HG02623 (cell line): ENCODE results near the gene PARS2.

Experiments used
- ATAC-seq: cut with Tn5 transposase; IDR thresholded peaks from one replicate; pipeline ENCODE4 v1.9.1; 2021; ENCODE audit warnings: moderate library complexity; ENCODE audit not compliant: unreplicated experiment

PARS2 gene

DNA sequence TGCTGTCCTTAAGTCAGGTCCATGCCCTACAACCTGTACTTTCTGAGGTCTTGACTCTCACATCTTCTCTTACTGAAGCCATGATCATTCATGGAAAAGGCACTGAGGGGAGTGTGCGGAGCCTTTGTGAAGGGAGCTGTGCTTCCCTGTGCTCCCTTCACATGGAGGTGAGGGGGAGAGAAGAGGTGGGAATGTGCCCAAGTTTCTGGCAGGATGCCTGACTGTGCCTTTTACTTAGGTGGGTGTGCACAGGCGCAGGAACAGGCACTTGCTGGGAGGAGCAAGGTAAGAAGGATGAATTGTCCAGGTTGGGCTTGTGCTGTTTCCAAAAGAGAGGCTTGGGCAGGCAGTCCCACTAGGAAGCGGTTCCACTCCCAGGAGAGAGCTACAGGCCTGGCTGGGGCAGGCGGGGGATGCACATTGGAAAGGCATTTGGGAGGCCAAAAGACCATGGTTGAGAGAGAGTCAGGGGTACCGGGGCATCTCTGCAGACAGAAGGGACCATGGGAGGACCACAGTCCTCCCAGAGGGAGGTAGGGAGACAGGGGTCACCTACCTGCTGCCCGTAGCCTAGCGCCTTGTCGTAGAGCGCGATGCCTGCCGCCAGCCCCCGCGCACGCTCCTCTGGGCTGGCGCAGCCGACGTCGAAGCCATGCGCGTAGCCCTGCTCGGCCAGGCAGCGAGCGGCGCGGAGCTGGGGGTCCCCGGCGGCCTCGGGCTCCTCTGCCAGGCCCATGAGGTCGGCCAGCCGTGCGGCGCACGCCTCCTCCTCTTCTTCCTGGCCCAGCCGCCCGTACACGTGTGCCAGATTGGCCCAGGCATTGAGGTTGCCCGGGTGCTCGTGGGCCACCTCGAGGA is 35.9 kb upstream of the PARS2 start:
- ATAC-seq: no peak

- ATAC-seq: peak; percentile 34
Measured at GRCh38 chr1:54798769-54799641, 34.7 kb upstream of the PARS2 start.

- no peak for ATAC-seq
Measured at GRCh38 chr1:54798206-54798605, 33.9 kb upstream of the PARS2 start.

- ATAC-seq: no peak
Measured at GRCh38 chr1:54796902-54797301, 32.6 kb upstream of the PARS2 start.

DNA sequence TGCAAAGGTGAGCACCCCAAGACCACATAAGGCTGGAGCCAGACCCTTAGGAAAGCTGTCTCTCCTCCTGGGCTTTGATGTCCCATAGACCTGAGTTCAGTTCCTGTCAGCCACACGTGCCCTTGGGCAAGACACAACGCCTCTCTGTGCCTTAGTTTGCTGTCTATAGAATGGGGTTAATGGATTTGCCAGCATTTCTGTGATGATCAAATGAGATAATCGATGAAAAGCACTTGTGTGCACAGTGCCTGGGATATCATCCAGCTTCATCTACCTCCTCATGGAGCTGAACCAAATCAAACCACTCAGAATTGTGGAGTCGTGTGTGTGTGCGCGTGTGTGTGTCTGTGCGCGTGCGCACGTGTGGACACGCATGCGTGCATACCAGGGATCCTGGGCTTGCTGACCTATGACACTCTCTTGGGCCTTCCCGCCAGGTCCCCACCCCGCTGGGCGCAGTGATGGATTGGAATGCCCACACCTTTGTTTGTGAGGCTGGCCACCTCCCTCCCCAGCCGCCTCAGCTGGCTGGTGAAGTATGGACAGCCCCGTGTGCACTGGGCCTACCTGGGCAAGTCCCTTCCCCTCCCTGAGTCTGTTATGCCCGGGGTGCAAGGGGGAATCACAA is 31.6 kb upstream of the PARS2 start:
- no peak for ATAC-seq

- no peak for ATAC-seq
Measured at GRCh38 chr1:54795356-54795665, 31.0 kb upstream of the PARS2 start.

DNA sequence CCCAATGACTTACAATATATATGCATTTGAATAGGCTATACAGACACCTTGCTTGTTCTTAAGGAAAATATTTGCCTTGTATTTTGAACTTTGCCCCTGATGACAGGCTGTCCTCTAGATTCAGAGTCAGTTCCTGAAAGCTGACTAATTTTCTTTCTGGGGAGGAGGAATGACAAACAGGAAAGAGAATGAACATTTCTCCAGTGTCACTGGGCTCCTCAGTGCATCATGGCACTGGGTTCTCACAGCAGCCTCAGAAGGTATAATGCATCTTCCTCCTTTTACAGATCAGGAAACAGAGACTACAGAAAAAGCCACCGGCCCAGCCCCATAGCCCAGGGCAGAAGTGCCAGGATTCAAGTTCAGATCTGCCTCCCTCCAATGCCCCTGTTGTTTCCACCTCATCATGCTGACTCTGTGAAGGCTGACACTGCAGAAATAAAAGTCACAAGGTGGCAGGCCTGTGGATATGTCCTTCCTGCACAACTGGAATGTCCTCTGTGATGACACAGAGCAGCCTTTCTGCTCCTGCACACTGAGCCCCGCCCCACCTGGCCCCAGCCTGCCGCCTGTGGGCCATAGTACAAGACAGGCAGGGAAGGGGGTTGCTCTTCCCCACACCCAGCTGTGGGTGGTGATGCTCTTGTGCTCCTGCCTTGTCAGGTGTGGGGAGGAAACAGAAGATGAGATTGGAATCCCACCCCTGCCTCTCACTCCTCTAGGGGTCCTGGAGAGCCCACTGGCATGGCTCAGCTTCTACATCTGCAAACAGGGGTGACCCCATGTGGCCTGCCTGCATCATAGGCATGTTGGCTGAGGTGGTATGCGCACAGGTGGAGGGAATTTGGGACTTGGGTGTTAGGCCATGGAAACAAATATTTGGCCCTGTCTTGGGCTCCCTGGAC is 30.4 kb upstream of the PARS2 start:
- no peak for ATAC-seq

- ATAC-seq: no peak
Measured at GRCh38 chr1:54792686-54793282, 28.5 kb upstream of the PARS2 start.

DNA sequence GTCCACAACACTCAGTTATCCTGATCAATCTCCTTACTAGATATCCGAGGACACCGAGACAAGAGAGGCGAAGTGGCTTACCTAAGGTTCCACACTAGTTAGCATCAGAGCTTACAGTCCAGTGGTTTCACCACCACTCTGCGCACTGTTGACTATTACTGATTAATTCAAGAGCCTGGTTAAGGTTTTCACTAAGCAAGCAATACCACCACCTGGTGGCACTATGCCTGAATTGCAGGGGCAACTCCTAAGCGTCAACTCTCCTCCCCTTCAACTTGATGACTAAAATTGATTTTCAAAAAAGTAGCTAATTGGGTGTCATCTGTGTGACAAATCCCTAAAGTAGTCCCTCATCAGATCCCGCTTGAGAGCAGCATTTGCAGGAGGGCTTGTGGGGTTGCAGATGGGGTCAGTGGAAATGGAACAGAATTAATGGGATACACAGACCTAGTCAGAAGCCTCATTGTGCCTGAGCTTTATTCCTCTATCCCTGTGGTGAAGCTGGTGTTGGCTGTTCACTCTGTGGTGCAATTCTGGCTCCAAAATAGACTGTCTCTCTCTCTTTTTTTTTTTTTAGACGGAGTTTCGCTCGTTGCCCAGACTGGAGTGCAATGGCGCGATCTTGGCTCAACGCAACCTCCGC is 27.7 kb upstream of the PARS2 start:
- no peak for ATAC-seq

- ATAC-seq: no peak
Measured at GRCh38 chr1:54788459-54788858, 24.1 kb upstream of the PARS2 start.

- ATAC-seq: no peak
Measured at GRCh38 chr1:54787604-54788003, 23.3 kb upstream of the PARS2 start.

GRCh38 chr1:54786778-54787177 is 22.5 kb upstream of the PARS2 start:
- no peak for ATAC-seq

DNA sequence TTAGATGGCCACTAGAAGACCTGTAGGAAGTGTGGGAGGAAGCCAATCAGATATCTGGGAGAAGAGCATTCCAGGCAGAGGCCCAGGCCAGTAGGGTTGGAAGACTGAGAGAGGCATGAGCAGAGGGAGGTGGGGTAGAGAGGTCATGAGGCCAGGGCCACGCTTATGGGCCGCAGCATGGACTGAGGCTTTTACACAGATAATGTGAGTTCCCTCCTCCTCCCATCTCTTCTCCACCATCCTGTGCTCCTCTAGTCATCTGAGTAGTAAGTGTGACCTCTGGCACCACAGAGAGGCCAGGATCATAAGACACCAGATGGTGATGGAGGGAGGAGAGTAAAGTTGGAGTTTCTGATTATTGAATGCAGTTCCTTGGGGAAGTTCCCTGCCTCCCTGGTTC is 19.7 kb upstream of the PARS2 start:
- ATAC-seq: no peak

- ATAC-seq: no peak
Measured at GRCh38 chr1:54782588-54782987, 18.3 kb upstream of the PARS2 start.

- no peak for ATAC-seq
Measured at GRCh38 chr1:54782156-54782555, 17.8 kb upstream of the PARS2 start.

- ATAC-seq: no peak
Measured at GRCh38 chr1:54781023-54781723, 16.9 kb upstream of the PARS2 start.

GRCh38 chr1:54777431-54777830 is 13.1 kb upstream of the PARS2 start:
- no peak for ATAC-seq

DNA sequence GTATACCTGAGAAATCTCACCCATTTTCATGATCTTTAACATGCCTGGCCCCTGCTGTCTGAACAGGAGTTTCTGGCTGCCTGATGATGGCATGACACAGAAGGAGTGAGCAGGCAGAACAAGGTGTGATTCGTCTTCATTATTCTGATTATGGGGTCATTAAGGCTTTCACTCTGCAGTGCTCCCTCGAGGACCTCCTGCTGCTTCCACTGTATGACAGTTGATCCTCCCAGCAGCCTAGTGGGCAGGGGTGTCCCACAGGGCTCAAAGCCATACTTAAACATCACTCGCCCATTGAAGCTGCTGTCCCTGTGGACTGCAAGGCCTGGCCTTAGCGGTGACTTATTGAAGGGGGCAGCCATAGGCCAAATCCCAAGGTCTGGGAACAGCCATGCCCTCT is 12.7 kb upstream of the PARS2 start:
- ATAC-seq: no peak
